HG03175 (cell line): ENCODE results near the gene LZTS2.
A peak's percentile ranks its signal among the peaks of the same experiment; 100 is the strongest.

ENCODE experiments used
- ATAC-seq: cut with Tn5 transposase; IDR thresholded peaks from one replicate; pipeline ENCODE4 v1.9.1; 2021; ENCODE audit warnings: mild to moderate bottlenecking, moderate library complexity; ENCODE audit not compliant: unreplicated experiment

Gene LZTS2

DNA sequence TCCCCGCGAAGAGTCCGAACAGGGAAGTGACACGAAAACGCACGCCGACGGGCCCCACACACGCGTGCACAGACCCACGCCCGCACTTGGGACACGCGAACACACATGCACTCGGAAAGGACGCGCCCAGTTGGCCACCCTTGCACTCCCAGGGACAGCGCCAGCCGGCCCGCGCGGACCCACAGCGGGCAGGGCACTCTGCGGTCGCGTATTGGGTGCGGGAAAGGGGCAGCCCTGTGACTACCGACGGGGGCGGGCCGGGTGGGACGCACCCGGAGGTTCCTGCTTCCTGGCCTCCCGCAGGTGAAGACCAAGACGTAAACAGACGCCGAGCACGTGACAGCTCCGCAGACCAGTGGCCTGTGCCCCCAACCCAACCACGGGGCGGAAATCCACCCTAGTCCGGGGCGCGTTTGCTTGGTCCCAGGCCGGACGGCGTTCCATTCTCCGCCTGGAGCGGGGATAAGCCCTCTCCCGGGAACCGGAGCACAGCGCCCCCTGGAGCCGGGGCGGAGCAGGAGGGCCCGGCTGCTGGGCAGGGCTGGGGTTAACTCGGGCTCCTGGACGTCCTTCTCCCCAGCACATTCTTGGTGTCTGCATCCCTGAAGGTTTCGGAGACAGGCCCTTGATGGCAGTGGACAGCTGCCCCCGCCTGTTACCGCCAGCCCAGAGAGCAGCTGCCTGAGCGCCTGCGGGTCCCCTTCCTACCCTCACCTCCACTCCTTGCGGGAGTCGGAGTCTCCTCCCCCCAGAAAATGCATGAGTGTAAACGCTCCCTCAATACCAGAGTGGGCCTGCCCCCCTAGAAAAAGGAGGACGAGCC is 2.0 kb upstream of the LZTS2 start:
- ATAC-seq = peak; percentile 41

DNA sequence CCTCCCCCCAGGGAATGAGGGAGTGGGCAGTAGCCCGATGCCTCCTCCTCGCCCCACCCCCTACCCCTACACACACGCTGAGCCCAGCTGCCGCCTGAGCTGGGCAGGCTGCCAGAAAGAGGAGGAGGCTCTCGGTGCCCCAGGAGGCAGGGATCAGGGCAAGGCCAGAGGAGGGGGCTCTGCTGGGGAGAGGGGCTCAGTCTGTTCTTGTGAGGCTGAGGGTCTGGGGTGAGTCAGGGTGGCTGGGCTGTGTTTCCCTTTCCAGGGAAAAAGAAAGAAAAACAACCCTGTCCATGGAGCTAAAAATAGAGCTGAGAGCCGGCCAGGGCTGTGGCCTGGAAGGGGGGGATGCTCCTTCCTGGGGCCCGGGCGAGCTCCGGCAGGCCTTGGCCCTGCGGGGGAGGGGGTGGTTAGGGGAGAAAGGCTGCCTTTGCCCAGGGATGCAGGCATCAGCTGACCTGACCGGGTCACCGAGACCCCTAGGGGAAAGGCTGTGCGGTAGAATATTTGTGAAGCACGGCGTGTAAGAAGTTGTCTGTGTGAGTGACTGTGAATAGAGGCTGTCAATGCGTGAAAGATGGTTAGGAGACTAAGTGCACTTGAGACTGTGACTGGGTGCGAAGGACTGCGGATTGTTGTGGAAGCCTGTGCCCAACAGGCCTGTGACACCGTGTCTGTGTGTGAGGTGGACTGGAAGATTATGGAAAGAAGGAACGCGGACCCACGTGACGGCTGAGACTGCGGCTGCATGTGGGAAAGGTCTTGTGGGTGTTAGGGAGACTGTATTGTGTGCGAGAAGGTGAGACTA is 1.2 kb upstream of the LZTS2 start:
- ATAC-seq = peak; percentile 20

DNA sequence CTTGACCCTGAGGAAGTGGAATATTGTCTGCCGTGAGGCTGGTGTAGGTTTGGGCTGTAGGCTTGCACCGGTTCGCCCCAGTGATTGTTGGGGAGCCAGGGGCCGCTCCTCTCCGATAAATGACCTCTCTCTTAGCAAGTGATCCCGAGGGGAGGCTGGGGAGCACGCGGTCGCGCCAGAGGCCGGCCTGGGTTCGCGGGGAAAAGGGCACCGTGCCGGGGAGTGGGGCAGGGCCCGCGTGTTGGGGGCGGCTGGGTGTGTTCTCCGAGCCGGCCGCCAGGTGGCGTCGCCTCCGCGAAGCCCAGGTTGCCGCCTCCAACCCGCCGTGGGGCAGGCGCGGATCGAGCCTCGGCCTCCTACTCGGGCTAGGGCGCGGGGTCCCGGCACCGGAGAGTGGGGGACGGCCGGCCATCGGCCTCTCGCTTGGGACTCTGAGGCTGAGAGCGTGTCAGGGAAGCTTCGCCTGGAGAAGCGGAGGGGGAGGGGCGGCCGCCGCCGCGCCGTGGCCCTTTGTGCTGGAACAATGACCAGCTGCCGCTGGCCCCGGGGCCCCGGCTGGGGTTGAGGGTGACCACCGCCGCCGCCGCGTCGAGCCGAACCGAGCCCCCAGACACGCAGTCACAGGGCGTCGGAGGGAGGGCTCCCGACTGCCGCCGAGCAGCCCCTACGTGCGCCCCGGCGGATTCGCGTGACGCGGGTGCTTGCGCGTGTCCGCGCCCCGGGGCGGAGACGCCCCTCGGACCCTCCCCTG is 442 bp upstream of the LZTS2 start:
- ATAC-seq = peak; percentile 48

GRCh38 chr10:101000127-101000914 is 713 bp downstream of the LZTS2 start:
- ATAC-seq = no peak

DNA sequence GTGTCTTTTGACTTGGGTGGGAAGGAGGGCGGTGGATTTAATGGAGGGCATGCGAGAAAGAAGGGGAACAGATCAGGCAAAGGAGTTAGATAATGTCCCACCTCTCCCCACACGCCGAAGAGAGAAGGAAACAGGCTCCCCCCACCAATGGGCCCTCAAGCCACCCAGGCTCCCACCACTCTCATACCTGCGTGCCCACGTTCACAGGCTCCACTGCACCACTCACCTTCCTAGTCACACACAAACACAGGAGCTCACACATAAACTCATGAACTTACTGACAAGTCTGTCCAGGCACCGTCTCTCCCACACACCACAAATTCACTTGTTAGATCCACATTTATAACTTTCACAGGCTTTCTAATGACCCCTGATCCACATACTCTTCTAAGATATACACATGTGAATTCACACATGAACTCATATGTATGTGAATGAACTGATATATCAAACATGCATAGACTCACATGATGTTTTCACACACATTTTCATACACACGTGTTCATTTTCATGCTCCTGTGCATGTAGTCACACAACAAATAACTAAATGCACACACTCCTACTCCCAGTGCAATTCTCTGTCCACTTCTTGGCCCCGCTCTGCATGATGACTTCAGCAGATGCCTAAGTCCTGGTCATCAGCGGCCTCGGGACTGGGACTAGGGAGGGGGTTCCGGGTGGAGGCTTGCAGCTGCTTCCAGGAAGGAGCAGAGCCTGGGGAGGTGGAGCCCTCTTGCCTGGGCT is 1.5 kb downstream of the LZTS2 start:
- ATAC-seq = no peak

DNA sequence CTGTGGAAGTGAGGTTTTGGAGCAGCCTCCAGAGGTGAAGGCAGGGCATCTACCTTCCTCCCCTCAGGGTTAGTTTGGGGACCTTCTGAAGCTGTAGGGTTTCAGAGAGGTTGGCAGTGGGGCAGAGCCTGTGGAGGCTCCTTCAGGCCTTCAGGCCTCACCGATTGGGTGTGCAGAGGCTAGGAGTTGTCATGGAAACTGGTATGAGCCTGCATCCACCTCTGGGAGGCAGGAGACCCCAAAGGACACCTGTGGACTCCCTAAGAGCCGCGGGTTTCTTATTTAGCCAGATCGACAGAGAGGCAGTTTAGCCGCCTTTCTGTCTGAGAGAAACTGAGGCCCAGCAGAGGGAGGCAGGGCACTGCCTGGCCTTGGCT is 2.0 kb downstream of the LZTS2 start:
- no peak for ATAC-seq

DNA sequence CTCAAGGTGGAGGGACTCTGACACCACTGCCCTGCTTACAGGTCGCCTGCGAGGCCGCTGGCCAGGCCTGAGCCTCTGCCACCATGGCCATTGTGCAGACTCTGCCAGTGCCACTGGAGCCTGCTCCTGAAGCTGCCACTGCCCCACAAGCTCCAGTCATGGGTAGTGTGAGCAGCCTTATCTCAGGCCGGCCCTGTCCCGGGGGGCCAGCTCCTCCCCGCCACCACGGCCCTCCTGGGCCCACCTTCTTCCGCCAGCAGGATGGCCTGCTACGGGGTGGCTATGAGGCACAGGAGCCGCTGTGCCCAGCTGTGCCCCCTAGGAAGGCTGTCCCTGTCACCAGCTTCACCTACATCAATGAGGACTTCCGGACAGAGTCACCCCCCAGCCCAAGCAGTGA is 2.8 kb downstream of the LZTS2 start:
- no peak for ATAC-seq

- ATAC-seq = no peak
Measured at GRCh38 chr10:101003639-101004206, 4.1 kb downstream of the LZTS2 start.

GRCh38 chr10:101005361-101005760 is 5.8 kb downstream of the LZTS2 start:
- no peak for ATAC-seq

GRCh38 chr10:101005869-101006567 is 6.4 kb downstream of the LZTS2 start:
- ATAC-seq = no peak

DNA sequence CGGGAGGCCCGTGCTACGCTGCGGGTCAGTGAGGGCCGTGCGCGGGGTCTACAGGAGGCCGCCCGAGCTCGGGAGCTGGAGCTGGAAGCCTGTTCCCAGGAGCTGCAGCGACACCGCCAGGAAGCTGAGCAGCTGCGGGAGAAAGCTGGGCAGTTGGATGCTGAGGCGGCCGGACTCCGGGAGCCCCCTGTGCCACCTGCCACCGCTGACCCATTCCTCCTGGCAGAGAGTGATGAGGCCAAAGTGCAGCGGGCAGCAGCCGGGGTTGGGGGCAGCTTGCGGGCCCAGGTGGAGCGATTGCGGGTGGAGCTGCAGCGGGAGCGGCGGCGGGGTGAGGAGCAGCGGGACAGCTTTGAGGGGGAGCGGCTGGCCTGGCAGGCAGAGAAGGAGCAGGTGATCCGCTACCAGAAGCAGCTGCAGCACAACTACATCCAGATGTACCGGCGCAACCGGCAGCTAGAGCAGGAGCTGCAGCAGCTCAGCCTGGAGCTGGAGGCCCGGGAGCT is 7.0 kb downstream of the LZTS2 start:
- no peak for ATAC-seq

GRCh38 chr10:101007099-101007711 is 7.6 kb downstream of the LZTS2 start:
- ATAC-seq = no peak

DNA sequence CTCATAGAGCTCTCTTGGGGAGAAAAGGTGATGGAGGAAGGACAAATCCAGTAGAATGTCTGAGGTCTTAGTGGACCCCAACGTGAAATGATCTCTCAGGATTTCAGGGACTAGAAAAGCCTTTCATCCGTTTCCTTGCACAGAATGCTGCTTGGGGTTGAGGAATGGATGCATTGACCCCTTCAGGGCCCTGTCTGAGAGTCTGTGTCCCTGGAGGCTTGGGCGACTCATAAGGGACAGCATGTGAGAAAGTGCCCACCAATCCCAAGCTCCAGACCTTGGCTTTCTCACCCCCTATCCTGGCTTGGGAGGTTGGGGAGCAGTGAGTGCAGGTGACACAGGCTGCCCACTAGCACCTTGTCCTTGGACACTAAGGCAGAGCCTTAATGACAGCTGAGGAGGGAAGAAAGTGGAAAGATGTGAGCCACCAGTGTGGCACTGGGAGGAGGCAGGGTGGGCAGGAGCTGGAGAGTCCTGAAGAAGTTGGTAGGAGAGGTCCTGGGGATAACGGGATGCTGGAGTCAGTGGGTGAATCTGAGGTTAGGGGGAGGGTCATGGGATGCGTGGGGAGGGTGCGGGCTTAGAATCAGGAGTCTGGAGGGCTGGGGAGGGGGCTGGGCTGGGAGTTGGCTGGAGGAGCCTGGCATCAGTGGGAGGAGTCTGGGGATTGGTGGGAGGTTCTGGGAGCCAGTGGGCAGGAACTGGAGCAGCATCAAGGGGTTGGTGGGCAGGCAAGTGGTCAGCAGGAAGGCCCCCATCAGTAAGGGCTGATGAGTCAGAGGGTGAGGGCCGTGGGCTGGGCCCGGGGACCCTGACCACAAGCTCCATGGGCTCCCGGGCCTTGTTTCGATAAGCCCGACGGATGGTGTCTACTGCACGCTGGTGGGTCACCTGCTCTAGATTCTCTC is 8.6 kb downstream of the LZTS2 start:
- ATAC-seq = no peak

DNA sequence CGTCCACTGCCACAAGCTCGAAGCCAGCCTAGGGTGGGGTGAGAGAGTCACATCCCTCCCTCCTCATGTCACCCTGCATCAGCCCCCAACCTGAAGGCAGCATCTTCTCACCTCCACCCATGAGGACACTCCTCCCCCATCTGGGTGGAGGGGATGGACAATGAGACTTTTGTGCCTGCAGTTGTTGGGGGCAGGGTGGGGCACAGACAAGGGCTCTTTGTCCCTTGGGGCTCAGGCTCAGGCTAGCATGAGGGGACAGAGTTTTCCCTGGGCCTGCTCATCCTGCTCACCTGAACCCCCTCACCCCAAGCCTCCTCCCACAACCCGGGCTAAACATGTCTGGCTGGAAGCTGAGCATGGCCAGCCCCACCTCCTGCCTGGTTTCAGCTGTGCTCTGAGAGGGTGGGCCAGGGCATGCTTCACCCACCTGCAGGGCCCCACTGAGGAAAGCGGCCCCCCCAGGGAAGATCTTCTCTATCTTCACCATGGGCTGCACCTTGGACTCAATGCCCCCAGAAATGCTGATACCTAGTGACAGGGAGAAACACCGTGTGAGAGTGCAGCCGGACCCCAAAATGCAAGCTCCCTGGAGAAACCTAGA is 9.3 kb downstream of the LZTS2 start:
- ATAC-seq = no peak

DNA sequence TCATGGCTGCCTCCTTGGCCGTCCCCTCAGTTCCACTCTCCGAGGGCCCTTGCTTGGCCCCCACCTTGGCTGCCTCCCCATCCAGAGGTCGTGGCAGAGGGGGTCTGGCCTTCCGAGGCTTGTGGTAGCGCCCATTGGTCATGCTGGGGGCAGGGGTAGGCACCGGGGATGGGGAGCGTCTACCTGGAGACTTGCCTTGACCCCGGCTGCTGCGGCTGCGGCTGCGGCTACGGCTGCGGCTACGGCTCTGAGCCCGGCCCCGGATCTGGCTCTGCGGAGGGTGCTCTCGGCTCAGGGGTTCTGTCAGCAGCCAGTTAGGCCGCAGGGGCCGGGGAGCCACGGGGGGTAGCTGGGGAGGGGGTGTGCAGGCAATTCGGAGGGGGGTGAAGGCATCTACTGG is 10.7 kb downstream of the LZTS2 start:
- no peak for ATAC-seq

DNA sequence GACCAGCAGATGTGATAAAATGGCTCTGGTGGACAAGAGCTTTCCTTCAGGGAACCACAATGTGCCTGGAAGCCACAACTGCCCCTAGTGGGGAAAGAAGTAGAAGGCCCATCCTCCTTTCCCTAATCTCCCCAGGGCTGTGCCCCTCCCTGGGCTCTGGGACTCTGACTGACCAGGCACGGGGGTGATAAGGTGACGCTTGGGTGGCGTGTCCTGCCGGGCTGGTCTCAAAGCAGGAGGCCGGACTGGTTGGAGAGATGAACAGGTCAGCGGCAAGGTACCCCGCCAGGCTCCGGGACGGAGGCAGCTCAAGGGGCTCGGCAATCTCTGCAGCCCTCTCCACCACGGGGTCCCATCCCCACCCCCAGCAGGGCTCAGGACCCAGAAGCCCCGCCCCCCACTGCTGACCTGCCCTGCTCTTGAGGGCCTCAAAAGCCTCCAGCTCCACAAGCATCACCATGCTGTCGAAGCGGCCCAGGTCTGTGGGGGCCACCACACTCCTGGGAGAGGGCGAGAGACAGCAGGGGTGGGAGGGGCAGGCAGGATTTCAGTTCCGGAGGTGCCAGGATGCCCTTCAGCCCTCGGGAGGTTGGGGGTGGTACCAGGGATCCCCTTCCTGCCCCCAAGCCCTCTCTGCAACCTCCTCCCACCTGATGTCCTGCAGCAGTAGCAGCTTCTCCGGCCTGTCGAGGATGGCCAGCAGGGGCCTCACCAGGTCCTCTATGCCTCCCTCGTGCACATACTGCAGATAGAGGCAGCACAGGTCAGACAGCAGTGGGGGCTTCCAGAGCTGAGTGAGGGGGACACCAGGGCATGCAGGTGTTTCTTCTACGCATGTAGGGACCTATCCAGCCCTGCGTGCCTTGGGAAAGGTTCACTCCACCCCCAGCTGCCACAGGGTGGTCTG is 12.2 kb downstream of the LZTS2 start:
- ATAC-seq = no peak
